HG02571 (cell line): ENCODE data around the gene MAN2C1.
A peak's percentile ranks its signal among the peaks of the same experiment; 100 is the strongest.
"Not testable (repeated sequence)": the region's sequence is repeated elsewhere in the genome, so short reads cannot be mapped to it uniquely, and the experiment has no call there.

Source experiments
- ATAC-seq: cut with Tn5 transposase; IDR thresholded peaks from one replicate; pipeline ENCODE4 v1.9.1; 2021; ENCODE audit warnings: mild to moderate bottlenecking, moderate library complexity; ENCODE audit not compliant: unreplicated experiment

MAN2C1 gene

GRCh38 chr15:75347222-75348033 lies 21.0 kb downstream of the MAN2C1 start:
- ATAC-seq, result no peak

GRCh38 chr15:75346796-75347221 lies 21.6 kb downstream of the MAN2C1 start, which contains the start of gene NEIL1:
NEIL1 (plus strand) TSS chr15:75347039; CDS start chr15:75348906, 1,867 bp downstream.
- no peak for ATAC-seq

- not testable (repeated sequence) for ATAC-seq
These were observed 24.5 kb downstream of the MAN2C1 start for GRCh38 chr15:75343953-75344352.

GRCh38 chr15:75342221-75342620 lies 26.2 kb downstream of the MAN2C1 start:
- ATAC-seq, result no peak

GRCh38 chr15:75339531-75340240 lies 28.7 kb downstream of the MAN2C1 start:
- ATAC-seq, result no peak

- ATAC-seq, result no peak
These were observed 29.7 kb downstream of the MAN2C1 start for GRCh38 chr15:75338661-75339240.

GRCh38 chr15:75335705-75336355 lies 32.6 kb downstream of the MAN2C1 start, which contains the start of gene COMMD4:
COMMD4 (plus strand) TSS chr15:75336063; CDS start chr15:75336090, 27 bp downstream.
- peak; percentile 61 for ATAC-seq

- ATAC-seq, result no peak
These were observed 33.1 kb downstream of the MAN2C1 start for GRCh38 chr15:75335313-75335704.

GRCh38 chr15:75333654-75334419 lies 34.6 kb downstream of the MAN2C1 start:
- ATAC-seq, result not testable (repeated sequence)

- ATAC-seq, result not testable (repeated sequence)
These were observed 36.3 kb downstream of the MAN2C1 start for GRCh38 chr15:75332093-75332492.

- no peak for ATAC-seq
These were observed 38.8 kb downstream of the MAN2C1 start for GRCh38 chr15:75329571-75329970.

GRCh38 chr15:75328493-75329314 lies 39.7 kb downstream of the MAN2C1 start:
- no peak for ATAC-seq

GRCh38 chr15:75327491-75327890 lies 40.9 kb downstream of the MAN2C1 start:
- no peak for ATAC-seq

GRCh38 chr15:75327005-75327404 lies 41.4 kb downstream of the MAN2C1 start:
- ATAC-seq, result no peak

GRCh38 chr15:75325922-75326321 lies 42.5 kb downstream of the MAN2C1 start:
- no peak for ATAC-seq

GRCh38 chr15:75321711-75322110 lies 46.7 kb downstream of the MAN2C1 start:
- no peak for ATAC-seq

GRCh38 chr15:75319231-75319897 lies 49.0 kb downstream of the MAN2C1 start:
- not testable (repeated sequence) for ATAC-seq

GRCh38 chr15:75314552-75315290 lies 53.7 kb downstream of the MAN2C1 start:
- no peak for ATAC-seq
